GM06990 (cell line): ENCODE measurements around the gene RNF150.
"Not testable (repeated sequence)": the region's sequence is repeated elsewhere in the genome, so short reads cannot be mapped to it uniquely, and the experiment has no call there.

Experiments used
- DNase-seq: peaks from one replicate; pipeline ENCODE4 v3.0.0-alpha.2; 2011; ENCODE audit not compliant: insufficient read length; ENCODE audit errors: extremely low read depth
- H3K27me3 ChIP-seq: replicated peaks from 2 replicates; pipeline ENCODE4 v1.6.0; 2011; ENCODE audit warnings: low read length; ENCODE audit not compliant: control insufficient read depth, insufficient read depth
- H3K36me3 ChIP-seq: 2 replicates; pipeline ENCODE4 v1.5.1; 2011; ENCODE audit warnings: low read length; ENCODE audit not compliant: control insufficient read depth, insufficient read depth
- H3K4me3 ChIP-seq: replicated peaks from 2 replicates; pipeline ENCODE4 v1.5.1; 2011; ENCODE audit warnings: low read depth, mild to moderate bottlenecking, control low read depth, low read length
- TF ChIP-seq, protein P1 (sequence below): IDR thresholded peaks from 2 replicates; pipeline ENCODE4 v1.5.1; 2011; ENCODE audit warnings: low read length, control low read depth, mild to moderate bottlenecking, inconsistent platforms; ENCODE audit not compliant: insufficient read depth, poor library complexity, severe bottlenecking

Gene RNF150

GRCh38 chr4:140834839-140835495, 298.3 kb downstream of the RNF150 start:
- H3K36me3 ChIP-seq: no peaks in the 10 kb centered on the region
- H3K4me3 ChIP-seq: no peak overlapping the region
- TF ChIP-seq, protein P1, sequence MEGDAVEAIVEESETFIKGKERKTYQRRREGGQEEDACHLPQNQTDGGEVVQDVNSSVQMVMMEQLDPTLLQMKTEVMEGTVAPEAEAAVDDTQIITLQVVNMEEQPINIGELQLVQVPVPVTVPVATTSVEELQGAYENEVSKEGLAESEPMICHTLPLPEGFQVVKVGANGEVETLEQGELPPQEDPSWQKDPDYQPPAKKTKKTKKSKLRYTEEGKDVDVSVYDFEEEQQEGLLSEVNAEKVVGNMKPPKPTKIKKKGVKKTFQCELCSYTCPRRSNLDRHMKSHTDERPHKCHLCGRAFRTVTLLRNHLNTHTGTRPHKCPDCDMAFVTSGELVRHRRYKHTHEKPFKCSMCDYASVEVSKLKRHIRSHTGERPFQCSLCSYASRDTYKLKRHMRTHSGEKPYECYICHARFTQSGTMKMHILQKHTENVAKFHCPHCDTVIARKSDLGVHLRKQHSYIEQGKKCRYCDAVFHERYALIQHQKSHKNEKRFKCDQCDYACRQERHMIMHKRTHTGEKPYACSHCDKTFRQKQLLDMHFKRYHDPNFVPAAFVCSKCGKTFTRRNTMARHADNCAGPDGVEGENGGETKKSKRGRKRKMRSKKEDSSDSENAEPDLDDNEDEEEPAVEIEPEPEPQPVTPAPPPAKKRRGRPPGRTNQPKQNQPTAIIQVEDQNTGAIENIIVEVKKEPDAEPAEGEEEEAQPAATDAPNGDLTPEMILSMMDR: no peak
- no peaks in the 10 kb centered on the region for H3K27me3 ChIP-seq
- no peak for DNase-seq

DNA sequence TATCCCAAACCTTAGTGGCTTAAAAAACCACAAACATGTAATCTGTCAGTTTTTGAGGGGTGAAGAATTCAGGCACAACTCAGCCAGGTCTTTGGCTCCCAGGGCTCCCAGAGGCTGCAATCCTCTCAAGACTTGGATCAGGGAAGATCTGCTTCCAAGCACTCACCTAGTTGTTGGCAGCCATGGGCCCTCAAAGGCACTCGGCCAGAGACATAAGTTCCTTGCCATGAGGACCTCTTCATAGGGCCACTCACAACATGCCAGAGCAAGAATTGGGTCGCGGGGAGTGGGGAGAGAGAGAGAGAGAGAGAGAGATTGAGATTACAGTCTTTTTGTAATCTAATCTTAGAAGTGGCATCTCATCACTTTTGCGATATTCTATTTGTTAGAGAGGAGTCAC, 300.0 kb downstream of the RNF150 start:
- H3K27me3 ChIP-seq: no peaks in the 10 kb centered on the region
- TF ChIP-seq, protein P1: no peak

GRCh38 chr4:140829825-140830224, 303.4 kb downstream of the RNF150 start:
- TF ChIP-seq, protein P1: no peak
- H3K4me3 ChIP-seq: no peak overlapping the region
- DNase-seq: peak; percentile 65
- H3K36me3 ChIP-seq: no peaks in the 10 kb centered on the region
- no peaks in the 10 kb centered on the region for H3K27me3 ChIP-seq

More for the DNA sequence above, 300.0 kb downstream of the RNF150 start:
- no peak for DNase-seq
- Histone ChIP-seq H3K36me3 (no peaks in the 10 kb centered on the region), H3K4me3 (no peak overlapping the region)

DNA sequence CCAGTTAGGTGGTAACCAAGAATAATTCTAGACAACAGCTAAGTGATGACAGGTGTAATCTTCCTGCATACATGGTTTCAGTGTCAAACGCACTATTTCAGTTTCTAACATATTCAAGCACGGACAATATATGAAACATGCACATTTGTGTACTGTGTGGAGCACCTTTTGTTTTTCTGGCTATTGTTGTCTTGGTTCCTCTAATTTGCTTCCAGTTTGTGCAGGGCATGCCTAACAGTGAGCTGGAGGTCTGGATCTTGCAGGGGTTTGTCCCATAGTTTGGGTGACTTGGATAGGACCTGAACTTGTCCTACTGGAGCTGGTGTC, 306.6 kb downstream of the RNF150 start:
- Histone ChIP-seq H3K4me3 (no peak overlapping the region), H3K27me3 (no peaks in the 10 kb centered on the region), H3K36me3 (no peaks in the 10 kb centered on the region)
- TF ChIP-seq, protein P1: no peak
- peak; percentile 33 for DNase-seq

GRCh38 chr4:140820520-140820919, 312.7 kb downstream of the RNF150 start:
- not testable (repeated sequence) for DNase-seq, H3K27me3 ChIP-seq, H3K4me3 ChIP-seq, H3K36me3 ChIP-seq

DNA sequence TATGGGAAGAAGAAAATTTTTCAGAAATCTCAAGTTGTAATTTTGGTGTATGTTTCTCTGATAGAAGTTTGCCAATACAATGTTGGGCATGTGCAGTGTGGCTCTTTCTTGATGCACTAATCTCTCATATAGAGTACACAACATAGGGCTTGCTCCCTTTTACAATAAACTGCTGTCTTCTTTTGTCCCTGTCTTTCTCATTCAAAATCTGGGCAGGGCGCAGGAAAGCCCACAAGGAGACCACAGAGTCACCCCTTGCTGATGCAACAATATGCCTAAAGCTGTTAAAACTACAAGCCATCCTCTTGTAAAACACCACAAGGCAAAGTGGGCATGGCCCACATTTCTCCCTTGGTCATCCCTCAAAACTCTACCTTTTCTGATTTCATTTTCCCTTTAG, 313.7 kb downstream of the RNF150 start:
- TF ChIP-seq, protein P1: no peak
- Histone ChIP-seq H3K4me3 (no peak overlapping the region), H3K27me3 (no peaks in the 10 kb centered on the region), H3K36me3 (no peaks in the 10 kb centered on the region)
- DNase-seq: no peak
